ENCODE results near the gene SLC31A2.

SLC31A2 gene

GRCh38 chr9:113154946-113155345 lies 4.1 kb downstream of the SLC31A2 start:
- 0 out of 2 replicates have a peak, but pooled peaks cover 6% of the 10 kb centered on the region for H4K20me1 ChIP-seq (ENCODE audit: insufficient read depth, low read length)

GRCh38 chr9:113155911-113156588 lies 5.2 kb downstream of the SLC31A2 start:
- H3K4me2 ChIP-seq (ENCODE audit: low read length), result no peak overlapping the region
- no peak overlapping the region for H3K27ac ChIP-seq (ENCODE audit: low read length)
- no peak overlapping the region for H3K9ac ChIP-seq (ENCODE audit: low read length)
- 0 out of 2 replicates have a peak, but pooled peaks cover 6% of the 10 kb centered on the region for H4K20me1 ChIP-seq (ENCODE audit: insufficient read depth, low read length)
- no peak overlapping the region for H3K4me3 ChIP-seq (ENCODE audit: low read length)
- TF ChIP-seq CTCF (IDR thresholded peaks at IDR 0.05; ENCODE audit: low read depth, low read length), result no peak
- no peak for TF ChIP-seq EZH2phosphoT487 (IDR thresholded peaks at IDR 0.05; ENCODE audit: low read depth)
- no peaks in the 10 kb centered on the region for H3K79me2 ChIP-seq (ENCODE audit: low read length)
- H3K27me3 ChIP-seq (ENCODE audit: low read depth, low read length), result peaks cover 3% of the 10 kb centered on the region; the same call in 1 of the 2 replicates
- H3K9me3 ChIP-seq (ENCODE audit: insufficient read depth, low read length), result no peaks in the 10 kb centered on the region
- no peaks in the 10 kb centered on the region for H3K4me1 ChIP-seq (ENCODE audit: low read length)
- H3K36me3 ChIP-seq (replicated peaks; ENCODE audit: low read depth, low read length), result peaks cover 7% of the 10 kb centered on the region
- no peak overlapping the region for H2AFZ ChIP-seq (ENCODE audit: low read depth, low read length)

More at GRCh38 chr9:113154946-113155345, 4.1 kb downstream of the SLC31A2 start:
- no peaks in the 10 kb centered on the region for H3K79me2 ChIP-seq (ENCODE audit: low read length)
- peaks cover 3% of the 10 kb centered on the region; the same call in 1 of the 2 replicates for H3K27me3 ChIP-seq (ENCODE audit: low read depth, low read length)
- no peak overlapping the region for H3K4me2 ChIP-seq (ENCODE audit: low read length)
- H3K4me3 ChIP-seq (ENCODE audit: low read length), result no peak overlapping the region
- H3K27ac ChIP-seq (ENCODE audit: low read length), result no peak overlapping the region
- H3K9ac ChIP-seq (ENCODE audit: low read length), result no peak overlapping the region
- H3K4me1 ChIP-seq (ENCODE audit: low read length), result peaks cover 4% of the 10 kb centered on the region; the same call in 1 of the 2 replicates
- no peak for TF ChIP-seq CTCF (IDR thresholded peaks at IDR 0.05; ENCODE audit: low read depth, low read length)
- TF ChIP-seq EZH2phosphoT487 (IDR thresholded peaks at IDR 0.05; ENCODE audit: low read depth), result no peak
- no peaks in the 10 kb centered on the region for H3K9me3 ChIP-seq (ENCODE audit: insufficient read depth, low read length)
- no peak overlapping the region for H2AFZ ChIP-seq (ENCODE audit: low read depth, low read length)
- peaks cover 3% of the 10 kb centered on the region for H3K36me3 ChIP-seq (replicated peaks; ENCODE audit: low read depth, low read length)

GRCh38 chr9:113156880-113157279 lies 6.1 kb downstream of the SLC31A2 start:
- H2AFZ ChIP-seq (ENCODE audit: low read depth, low read length), result no peak overlapping the region
- no peaks in the 10 kb centered on the region for H3K9me3 ChIP-seq (ENCODE audit: insufficient read depth, low read length)
- 0 out of 2 replicates have a peak, but pooled peaks cover 6% of the 10 kb centered on the region for H4K20me1 ChIP-seq (ENCODE audit: insufficient read depth, low read length)
- H3K4me1 ChIP-seq (ENCODE audit: low read length), result no peaks in the 10 kb centered on the region
- H3K4me2 ChIP-seq (ENCODE audit: low read length), result no peak overlapping the region
- H3K27ac ChIP-seq (ENCODE audit: low read length), result no peak overlapping the region
- peaks cover 15% of the 10 kb centered on the region for H3K36me3 ChIP-seq (replicated peaks; ENCODE audit: low read depth, low read length)
- peak; percentile 23 for TF ChIP-seq CTCF (IDR thresholded peaks at IDR 0.05; ENCODE audit: low read depth, low read length)
- TF ChIP-seq EZH2phosphoT487 (IDR thresholded peaks at IDR 0.05; ENCODE audit: low read depth), result no peak
- H3K9ac ChIP-seq (ENCODE audit: low read length), result no peak overlapping the region
- no peak overlapping the region for H3K4me3 ChIP-seq (ENCODE audit: low read length)
- H3K27me3 ChIP-seq (ENCODE audit: low read depth, low read length), result no peaks in the 10 kb centered on the region
- H3K79me2 ChIP-seq (ENCODE audit: low read length), result no peaks in the 10 kb centered on the region

- no peaks in the 10 kb centered on the region for H3K9me3 ChIP-seq (ENCODE audit: insufficient read depth, low read length)
- H4K20me1 ChIP-seq (ENCODE audit: insufficient read depth, low read length), result 0 out of 2 replicates have a peak, but pooled peaks cover 6% of the 10 kb centered on the region
- no peak overlapping the region for H3K4me2 ChIP-seq (ENCODE audit: low read length)
- TF ChIP-seq CTCF (IDR thresholded peaks at IDR 0.05; ENCODE audit: low read depth, low read length) (no peak), EZH2phosphoT487 (IDR thresholded peaks at IDR 0.05; ENCODE audit: low read depth) (no peak)
- H3K9ac ChIP-seq (ENCODE audit: low read length), result no peak overlapping the region
- no peak overlapping the region for H3K4me3 ChIP-seq (ENCODE audit: low read length)
- no peaks in the 10 kb centered on the region for H3K4me1 ChIP-seq (ENCODE audit: low read length)
- H3K36me3 ChIP-seq (replicated peaks; ENCODE audit: low read depth, low read length), result peaks cover 28% of the 10 kb centered on the region
- H3K79me2 ChIP-seq (ENCODE audit: low read length), result no peaks in the 10 kb centered on the region
- no peak overlapping the region for H3K27ac ChIP-seq (ENCODE audit: low read length)
- H2AFZ ChIP-seq (ENCODE audit: low read depth, low read length), result no peak overlapping the region
- H3K27me3 ChIP-seq (ENCODE audit: low read depth, low read length), result no peaks in the 10 kb centered on the region
These were observed 7.6 kb downstream of the SLC31A2 start for GRCh38 chr9:113158446-113158845.
